HepG2 (cell line): ENCODE data around the gene INO80B. TPM values are rescaled to one million over a fixed set of nuclear protein-coding genes. Genes with fewer than 3 reads are reported as not detected.

Experiments used
- EED ChIP-seq: sonication (generic); formaldehyde crosslinking; IDR thresholded peaks from 2 replicates; pipeline ENCODE4 v1.5.0; 2020; ENCODE audit warnings: mild to moderate bottlenecking, missing genetic modification reagents
- GRHL1 ChIP-seq: sonication (generic); formaldehyde crosslinking; conservative IDR thresholded peaks from 2 replicates; pipeline ENCODE4 v1.8.0; 2022; ENCODE audit warnings: missing genetic modification reagents
- GTF3A ChIP-seq: sonication (generic); formaldehyde crosslinking; conservative IDR thresholded peaks from 2 replicates; pipeline ENCODE4 v1.4.0; 2020; ENCODE audit warnings: mild to moderate bottlenecking, missing genetic modification reagents
- HNRNPK ChIP-seq: fragments of 200-400 bp; formaldehyde crosslinking; IDR thresholded peaks from 2 replicates; pipeline ENCODE4 v1.6.1; 2018; ENCODE audit warnings: low read length, low read depth, moderate library complexity, mild to moderate bottlenecking; ENCODE audit not compliant: poor library complexity, severe bottlenecking
- LCORL ChIP-seq, 2 experiments: fragments of 450-650 bp in 1 of 2; sonication (generic) in 1 of 2; formaldehyde crosslinking in 1 of 2; IDR thresholded peaks; 2 replicates each; pipeline versions ENCODE4 v1.5.0 to v1.6.1; 2017 to 2020; ENCODE audit warnings: antibody characterized with exemption in 1 of 2, missing genetic modification reagents in 1 of 2
- MED1 ChIP-seq: sonication (generic); formaldehyde crosslinking; IDR thresholded peaks from 2 replicates; pipeline ENCODE4 v1.4.0; 2020; ENCODE audit warnings: missing genetic modification reagents
- PHB2 ChIP-seq: fragments of 450-650 bp; IDR thresholded peaks from 2 replicates; pipeline ENCODE4 v1.6.1; 2018; ENCODE audit not compliant: partially characterized antibody
- SKIL ChIP-seq: sonication (generic); formaldehyde crosslinking; IDR thresholded peaks from 2 replicates; pipeline ENCODE4 v1.8.0; 2022; ENCODE audit warnings: missing genetic modification reagents, mild to moderate bottlenecking, moderate library complexity, borderline replicate concordance
- ZFP36L1 ChIP-seq: sonication (generic); formaldehyde crosslinking; IDR thresholded peaks from 2 replicates; pipeline ENCODE4 v1.8.0; 2022; ENCODE audit warnings: mild to moderate bottlenecking, missing genetic modification reagents, moderate library complexity
- ZNF101 ChIP-seq: sonication (generic); formaldehyde crosslinking; IDR thresholded peaks from 2 replicates; pipeline ENCODE4 v1.4.0; 2020; ENCODE audit warnings: mild to moderate bottlenecking, low read depth, missing genetic modification reagents, borderline replicate concordance
- ZNF331 ChIP-seq: sonication (generic); formaldehyde crosslinking; IDR thresholded peaks from 2 replicates; pipeline ENCODE4 v1.4.0; 2020; ENCODE audit warnings: missing genetic modification reagents
- ZNF446 ChIP-seq: sonication (generic); formaldehyde crosslinking; IDR thresholded peaks from 2 replicates; pipeline ENCODE4 v1.5.0; 2020; ENCODE audit warnings: mild to moderate bottlenecking, missing genetic modification reagents
- ZNF451 ChIP-seq: sonication (generic); formaldehyde crosslinking; IDR thresholded peaks from 2 replicates; pipeline ENCODE4 v1.5.0; 2020; ENCODE audit warnings: mild to moderate bottlenecking, missing genetic modification reagents
- ZNF496 ChIP-seq: sonication (generic); formaldehyde crosslinking; IDR thresholded peaks from 2 replicates; pipeline ENCODE4 v1.8.1; 2023; ENCODE audit warnings: mild to moderate bottlenecking, moderate library complexity, missing genetic modification reagents; ENCODE audit not compliant: insufficient replicate concordance
- ZNF510 ChIP-seq: sonication (generic); formaldehyde crosslinking; IDR thresholded peaks from 2 replicates; pipeline ENCODE4 v1.4.0; 2020; ENCODE audit warnings: low read depth, mild to moderate bottlenecking, missing genetic modification reagents
- ZNF562 ChIP-seq: sonication (generic); formaldehyde crosslinking; IDR thresholded peaks from 2 replicates; pipeline ENCODE4 v1.8.0; 2022; ENCODE audit warnings: missing genetic modification reagents, borderline replicate concordance
- ZNF614 ChIP-seq: IDR thresholded peaks from 2 replicates; pipeline ENCODE4 v1.6.1; 2018; ENCODE audit warnings: missing biosample characterization, missing genetic modification reagents, inconsistent platforms, borderline replicate concordance
- ZNF761 ChIP-seq: sonication (generic); formaldehyde crosslinking; conservative IDR thresholded peaks from 2 replicates; pipeline ENCODE4 v1.4.0; 2020; ENCODE audit warnings: mild to moderate bottlenecking, missing genetic modification reagents
- polyA plus RNA-seq, 8 experiments: library from polyadenylated mRNA; depleted of rRNA in 3 of 8; stranded (reverse) in 7 of 8; unstranded in 1 of 8; fragments of >200 nt; fragmentation: Illumina TruSeq in 4 of 8; extraction: Trizol in 4 of 8; gene quantifications; 2 replicates each; pipeline versions ENCODE4 v1.2.1 to v1.2.3, GENCODE V29; 2011 to 2016; ENCODE audit warnings: low read depth in 4 of 8, missing spikeins in 1 of 8, mixed read lengths in 1 of 8; ENCODE audit not compliant: insufficient read depth in 1 of 8
- total RNA-seq, 5 experiments: library from RNA; depleted of rRNA; stranded (reverse); fragments of >200 nt; fragmentation: Illumina TruSeq; extraction: Trizol; gene quantifications; 2 replicates each; pipeline ENCODE4 v1.2.3, GENCODE V29; 2016; ENCODE audit warnings: low read depth in 1 of 5
- TF ChIP-seq, protein P1 (sequence below): sonication (generic); formaldehyde crosslinking; IDR thresholded peaks from 2 replicates; pipeline ENCODE4 v1.4.0; 2020; ENCODE audit warnings: mild to moderate bottlenecking, missing genetic modification reagents
- TF ChIP-seq, protein P2 (sequence below): sonication (generic); formaldehyde crosslinking; IDR thresholded peaks from 2 replicates; pipeline ENCODE4 v1.8.0; 2022; ENCODE audit warnings: low read depth, missing genetic modification reagents
- TF ChIP-seq, protein P3 (sequence below): sonication (generic); formaldehyde crosslinking; IDR thresholded peaks from 2 replicates; pipeline ENCODE4 v1.8.1; 2022; ENCODE audit warnings: mild to moderate bottlenecking, missing genetic modification reagents

INO80B gene
- total and polyA plus RNA-seq, 2 of the 13 experiments (the other 11 are each of a cell fraction or from before 2014, with no cell fraction given) = 6.2 to 14.5 TPM

DNA sequence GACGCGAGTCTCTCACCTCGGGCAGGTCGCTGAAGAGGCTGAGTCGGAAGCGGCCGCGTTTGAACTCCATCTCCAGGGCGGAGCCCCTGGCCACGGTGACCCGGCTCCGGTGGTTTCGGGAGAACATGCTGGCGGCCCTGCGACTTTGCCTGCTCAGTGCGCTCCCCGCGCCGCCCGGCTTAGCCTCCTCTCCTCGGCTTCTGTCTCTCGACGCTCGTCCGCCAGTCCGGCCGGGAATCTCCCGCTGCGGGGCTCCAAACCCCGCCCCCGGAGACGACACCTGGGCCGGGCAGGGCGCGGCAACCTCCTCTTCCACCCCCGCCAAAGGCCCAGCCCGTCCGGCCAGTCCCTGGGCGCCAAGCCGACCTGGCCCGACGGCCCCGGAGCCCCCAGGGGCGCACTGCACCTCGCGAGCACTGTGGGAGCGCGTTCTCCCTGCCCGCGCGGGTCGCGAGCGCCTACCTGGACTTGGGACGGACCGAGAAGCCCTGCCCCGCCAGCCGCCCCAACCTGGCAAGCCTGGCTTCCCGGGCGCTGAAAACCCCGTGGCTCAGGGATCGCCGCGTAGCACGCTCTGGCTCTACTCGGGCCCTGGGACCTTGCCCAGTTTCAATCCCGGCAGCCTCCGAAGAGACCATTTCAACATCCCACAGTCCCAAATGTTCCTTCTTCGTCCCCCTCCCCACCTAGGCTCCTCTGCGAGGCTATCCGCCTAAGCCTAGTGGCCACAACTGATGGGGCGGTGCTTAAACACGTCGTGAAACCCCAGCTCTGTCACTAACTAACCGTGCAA lies 13.0 kb upstream of the INO80B start, which contains the start of gene RTKN (continued):
- TF ChIP-seq GRHL1 (CRISPR knock-in tag) (no peak), ZNF761 (CRISPR knock-in tag) (0 out of 2 replicates have a peak, but pooled peaks have one; percentile 44), ZNF510 (no peak; the same call in 1 of the 2 replicates), ZNF496 (no peak), ZNF451 (CRISPR knock-in tag) (peak; percentile 69), ZFP36L1 (CRISPR knock-in tag) (peak; percentile 85; the same call in 1 of the 2 replicates), MED1 (peak; percentile 79), EED (CRISPR knock-in tag) (peak; percentile 90; the same call in 1 of the 2 replicates), GTF3A (no peak), ZNF101 (CRISPR knock-in tag) (0 out of 2 replicates have a peak, but pooled peaks have one; percentile 68), LCORL (IDR thresholded peaks at IDR 0.05) (no peak), LCORL (CRISPR knock-in tag; IDR thresholded peaks at IDR 0.05) (peak; percentile 91), ZNF562 (CRISPR knock-in tag) (no peak), ZNF446 (CRISPR knock-in tag) (peak; percentile 89; the same call in 1 of the 2 replicates), PHB2 (no peak), ZNF614 (CRISPR knock-in tag) (peak; percentile 81), ZNF331 (CRISPR knock-in tag) (peak; percentile 68; the same call in 1 of the 2 replicates), HNRNPK (peak; percentile 90), SKIL (CRISPR knock-in tag) (no peak)
- TF ChIP-seq, protein P1, sequence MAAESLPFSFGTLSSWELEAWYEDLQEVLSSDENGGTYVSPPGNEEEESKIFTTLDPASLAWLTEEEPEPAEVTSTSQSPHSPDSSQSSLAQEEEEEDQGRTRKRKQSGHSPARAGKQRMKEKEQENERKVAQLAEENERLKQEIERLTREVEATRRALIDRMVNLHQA (CRISPR knock-in tag) = no peak
- TF ChIP-seq, protein P2, sequence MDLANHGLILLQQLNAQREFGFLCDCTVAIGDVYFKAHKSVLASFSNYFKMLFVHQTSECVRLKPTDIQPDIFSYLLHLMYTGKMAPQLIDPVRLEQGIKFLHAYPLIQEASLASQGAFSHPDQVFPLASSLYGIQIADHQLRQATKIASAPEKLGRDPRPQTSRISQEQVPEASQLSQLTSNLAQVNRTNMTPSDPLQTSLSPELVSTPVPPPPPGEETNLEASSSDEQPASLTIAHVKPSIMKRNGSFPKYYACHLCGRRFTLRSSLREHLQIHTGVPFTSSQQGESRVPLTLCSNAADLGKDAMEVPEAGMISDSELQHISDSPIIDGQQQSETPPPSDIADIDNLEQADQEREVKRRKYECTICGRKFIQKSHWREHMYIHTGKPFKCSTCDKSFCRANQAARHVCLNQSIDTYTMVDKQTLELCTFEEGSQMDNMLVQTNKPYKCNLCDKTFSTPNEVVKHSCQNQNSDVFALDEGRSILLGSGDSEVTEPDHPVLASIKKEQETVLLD (CRISPR knock-in tag) = 0 out of 2 replicates have a peak, but pooled peaks have one; percentile 40
- TF ChIP-seq, protein P3, sequence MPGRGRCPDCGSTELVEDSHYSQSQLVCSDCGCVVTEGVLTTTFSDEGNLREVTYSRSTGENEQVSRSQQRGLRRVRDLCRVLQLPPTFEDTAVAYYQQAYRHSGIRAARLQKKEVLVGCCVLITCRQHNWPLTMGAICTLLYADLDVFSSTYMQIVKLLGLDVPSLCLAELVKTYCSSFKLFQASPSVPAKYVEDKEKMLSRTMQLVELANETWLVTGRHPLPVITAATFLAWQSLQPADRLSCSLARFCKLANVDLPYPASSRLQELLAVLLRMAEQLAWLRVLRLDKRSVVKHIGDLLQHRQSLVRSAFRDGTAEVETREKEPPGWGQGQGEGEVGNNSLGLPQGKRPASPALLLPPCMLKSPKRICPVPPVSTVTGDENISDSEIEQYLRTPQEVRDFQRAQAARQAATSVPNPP = 0 out of 2 replicates have a peak, but pooled peaks have one; percentile 53
